ENCODE data around the gene PPFIBP2. TPM values are rescaled to one million over a fixed set of nuclear protein-coding genes. Genes with fewer than 3 reads are reported as not detected.

PPFIBP2 gene
- total and polyA plus RNA-seq, 8 donors, result 28.1 to 153 (median 71.9) TPM

- TF ChIP-seq EP300 (IDR thresholded peaks at IDR 0.05), result no peak
- no peak for TF ChIP-seq POLR2AphosphoS5 (IDR thresholded peaks at IDR 0.05)
- TF ChIP-seq CTCF (IDR thresholded peaks at IDR 0.05), result no peak
- TF ChIP-seq POLR2A (IDR thresholded peaks at IDR 0.05), result no peak
- Histone ChIP-seq H3K27me3 (no peaks in the 10 kb centered on the region), H3K9me3 (no peaks in the 10 kb centered on the region), H3K4me1 (peaks cover 14 to 44% (median 28%) of the 10 kb centered on the region in 4 donors), H3K36me3 (no peaks in the 10 kb centered on the region), H3K4me3 (no peak overlapping the region), H3K27ac (no peak overlapping the region)
- intact Hi-C loops (cut with DNase I; ENCODE audit: low total_unique reads), result no loop called here
- DNase-seq, result no peak
These were observed 17.2 kb downstream of the PPFIBP2 start for GRCh38 chr11:7531011-7531410.

GRCh38 chr11:7532405-7533145 is 18.8 kb downstream of the PPFIBP2 start:
- no peaks in the 10 kb centered on the region for H3K9me3 ChIP-seq
- no peak overlapping the region for H3K4me3 ChIP-seq
- intact Hi-C loops (cut with DNase I; ENCODE audit: low total_unique reads), result no loop called here
- peak in 1 of 2 donors; percentile 68 for DNase-seq
- no peak for TF ChIP-seq EP300 (IDR thresholded peaks at IDR 0.05)
- TF ChIP-seq POLR2A (IDR thresholded peaks at IDR 0.05), result no peak
- TF ChIP-seq POLR2AphosphoS5 (IDR thresholded peaks at IDR 0.05), result no peak
- TF ChIP-seq CTCF (IDR thresholded peaks at IDR 0.05), result no peak
- no peaks in the 10 kb centered on the region for H3K36me3 ChIP-seq
- H3K27me3 ChIP-seq, result no peaks in the 10 kb centered on the region
- H3K4me1 ChIP-seq, result peaks cover 18 to 49% (median 32%) of the 10 kb centered on the region in 4 donors
- peak overlapping the region in 3 of 5 donors; percentile 19 to 56 (median 39) for H3K27ac ChIP-seq
- WGBS, 5 donors, result 59 to 76% (median 66%) methylated on average over 7 to 8 of the region's 8 CpGs

- H3K36me3 ChIP-seq, result no peaks in the 10 kb centered on the region
- 61 to 77% (median 65%) methylated on average over 8 of the region's 8 CpGs for WGBS, 5 donors
- H3K27ac ChIP-seq, result peak overlapping the region in 1 of 5 donors; percentile 56
- no peak for DNase-seq
- H3K4me3 ChIP-seq, result no peak overlapping the region
- H3K4me1 ChIP-seq, result peaks cover 24 to 57% (median 37%) of the 10 kb centered on the region in 4 donors
- intact Hi-C loops (cut with DNase I; ENCODE audit: low total_unique reads), result no loop called here
- TF ChIP-seq POLR2AphosphoS5 (IDR thresholded peaks at IDR 0.05), result no peak
- no peak for TF ChIP-seq EP300 (IDR thresholded peaks at IDR 0.05)
- TF ChIP-seq POLR2A (IDR thresholded peaks at IDR 0.05), result no peak
- TF ChIP-seq CTCF (IDR thresholded peaks at IDR 0.05), result no peak
- no peaks in the 10 kb centered on the region for H3K9me3 ChIP-seq
- no peaks in the 10 kb centered on the region for H3K27me3 ChIP-seq
These were observed 19.6 kb downstream of the PPFIBP2 start for GRCh38 chr11:7533199-7534041.

- H3K4me1 ChIP-seq, result peaks cover 30 to 63% (median 42%) of the 10 kb centered on the region in 4 donors
- H3K27ac ChIP-seq, result no peak overlapping the region
- no peak overlapping the region for H3K4me3 ChIP-seq
- intact Hi-C loops (cut with DNase I; ENCODE audit: low total_unique reads), result no loop called here
- DNase-seq, result no peak
- no peaks in the 10 kb centered on the region for H3K36me3 ChIP-seq
- H3K27me3 ChIP-seq, result no peaks in the 10 kb centered on the region
- TF ChIP-seq POLR2AphosphoS5 (IDR thresholded peaks at IDR 0.05) (no peak), EP300 (IDR thresholded peaks at IDR 0.05) (no peak), CTCF (IDR thresholded peaks at IDR 0.05) (no peak), POLR2A (IDR thresholded peaks at IDR 0.05) (no peak)
- no peaks in the 10 kb centered on the region for H3K9me3 ChIP-seq
These were observed 20.2 kb downstream of the PPFIBP2 start for GRCh38 chr11:7534042-7534378.

All from stomach (tissue), 9 donors.